CD14-positive monocyte (primary cell): ENCODE data around the gene TALDO1. TPM values are rescaled to one million over a fixed set of nuclear protein-coding genes. Genes with fewer than 3 reads are reported as not detected.

Experiments used
- DNase-seq, 3 donors: peaks; one replicate each; pipeline ENCODE4 v3.0.0-alpha.2; 2011 to 2022
- H2AFZ ChIP-seq: 2 replicates; pipeline ENCODE4 v1.6.0; 2012; ENCODE audit warnings: mild to moderate bottlenecking, low read depth, low read length, inconsistent platforms; ENCODE audit not compliant: insufficient read depth, poor library complexity, severe bottlenecking
- H3K27ac ChIP-seq, 2 donors: 1 replicate in 1 of 2; 2 replicates in 1 of 2; pipeline ENCODE4 v1.5.1; 2012 to 2013; ENCODE audit warnings: low read length in 2 of 2, control low read depth in 1 of 2, inconsistent platforms in 1 of 2, low read depth in 1 of 2, mild to moderate bottlenecking in 1 of 2
- H3K27me3 ChIP-seq, 2 donors: one replicate each; pipeline versions ENCODE4 v1.6.0 to v1.6.1; 2011 to 2013; ENCODE audit warnings: low read length in 2 of 2; ENCODE audit not compliant: control insufficient read depth in 2 of 2, insufficient read depth in 2 of 2
- H3K36me3 ChIP-seq, 2 donors: replicated peaks in 1 of 2; 1 replicate in 1 of 2; 2 replicates in 1 of 2; pipeline versions ENCODE4 v1.5.1 to v1.6.1; 2012 to 2013; ENCODE audit warnings: low read length in 2 of 2, control low read depth in 1 of 2, inconsistent platforms in 1 of 2, mild to moderate bottlenecking in 1 of 2; ENCODE audit not compliant: insufficient read depth in 2 of 2, control insufficient read depth in 1 of 2
- H3K4me1 ChIP-seq, 2 donors: 1 replicate in 1 of 2; 2 replicates in 1 of 2; pipeline versions ENCODE4 v1.5.1 to v1.6.1; 2012 to 2013; ENCODE audit warnings: low read length in 2 of 2, control low read depth in 1 of 2, inconsistent platforms in 1 of 2, mild to moderate bottlenecking in 1 of 2, moderate library complexity in 1 of 2; ENCODE audit not compliant: insufficient read depth in 2 of 2, control insufficient read depth in 1 of 2
- H3K4me2 ChIP-seq: replicated peaks from 2 replicates; pipeline ENCODE3; 2012; ENCODE audit warnings: low read length, moderate library complexity, mild to moderate bottlenecking; ENCODE audit not compliant: poor library complexity, severe bottlenecking; ENCODE audit errors: extremely low read depth
- H3K4me3 ChIP-seq, 3 experiments: fragments of 200-600 bp in 1 of 3; sonication (generic) in 1 of 3; replicated peaks in 1 of 3; 1 replicate in 2 of 3; 2 replicates in 1 of 3; pipeline ENCODE4 v1.5.1; 2011 to 2013; ENCODE audit warnings: low read length in 3 of 3, mild to moderate bottlenecking in 3 of 3, control low read depth in 2 of 3, low read depth in 2 of 3, inconsistent platforms in 1 of 3, moderate library complexity in 1 of 3
- H3K79me2 ChIP-seq: 2 replicates; pipeline ENCODE4 v1.6.0; 2012; ENCODE audit warnings: mild to moderate bottlenecking, control low read depth, inconsistent platforms, low read length, moderate library complexity; ENCODE audit not compliant: insufficient read depth
- H3K9ac ChIP-seq: 2 replicates; pipeline ENCODE4 v1.6.0; 2017; ENCODE audit warnings: low read length, mild to moderate bottlenecking; ENCODE audit not compliant: insufficient read depth, poor library complexity, severe bottlenecking
- H3K9me3 ChIP-seq, 2 donors: replicated peaks in 1 of 2; 1 replicate in 1 of 2; 2 replicates in 1 of 2; pipeline versions ENCODE4 v1.5.1 to v1.6.1; 2012 to 2013; ENCODE audit warnings: low read length in 2 of 2, control low read depth in 1 of 2; ENCODE audit not compliant: control insufficient read depth in 1 of 2, insufficient read depth in 1 of 2
- H4K20me1 ChIP-seq: 2 replicates; pipeline ENCODE4 v1.6.0; 2012; ENCODE audit warnings: mild to moderate bottlenecking, low read length, control low read depth, moderate library complexity; ENCODE audit not compliant: insufficient read depth
- H3K27ac Mint-ChIP-seq, 7 donors: one replicate each; pipeline ENCODE4 v1.8.0; 2020; ENCODE audit warnings: mild to moderate bottlenecking in 7 of 7, mixed read lengths in 7 of 7, moderate library complexity in 6 of 7, inconsistent platforms in 2 of 7
- H3K27me3 Mint-ChIP-seq, 3 donors: one replicate each; pipeline ENCODE4 v1.8.0; 2021 to 2022; ENCODE audit warnings: low read depth in 3 of 3, mild to moderate bottlenecking in 3 of 3, mixed read lengths in 3 of 3, moderate library complexity in 3 of 3, inconsistent platforms in 1 of 3
- H3K36me3 Mint-ChIP-seq, 2 donors: one replicate each; pipeline ENCODE4 v1.8.0; 2020; ENCODE audit warnings: mixed read lengths in 2 of 2, inconsistent platforms in 1 of 2, mild to moderate bottlenecking in 1 of 2
- H3K4me1 Mint-ChIP-seq: one replicate; pipeline ENCODE4 v1.8.0; 2020; ENCODE audit warnings: mild to moderate bottlenecking, mixed read lengths
- H3K4me3 Mint-ChIP-seq, 2 donors: one replicate each; pipeline ENCODE4 v1.8.0; 2020; ENCODE audit warnings: mild to moderate bottlenecking in 2 of 2, mixed read lengths in 2 of 2, moderate library complexity in 1 of 2
- H3K9me3 Mint-ChIP-seq, 7 donors: one replicate each; pipeline ENCODE4 v1.8.0; 2020 to 2022; ENCODE audit warnings: mixed read lengths in 7 of 7, mild to moderate bottlenecking in 6 of 7, moderate library complexity in 6 of 7, inconsistent platforms in 2 of 7
- CTCF ChIP-seq: fragments of 200-600 bp; IDR thresholded peaks from one replicate; pipeline ENCODE4 v1.8.0; 2022; ENCODE audit warnings: antibody characterized with exemption, mild to moderate bottlenecking
- WGBS: methylation state at CpG from one replicate; pipeline ENCODE4 v1.1.5; 2013; ENCODE audit warnings: missing lambda C conversion rate; ENCODE audit not compliant: insufficient coverage; 5-methylcytosine and 5-hydroxymethylcytosine counted together
- intact Hi-C, 2 donors: fragments of 100-400 bp; cut with micrococcal nuclease; formaldehyde crosslinking; loops; one replicate each; pipeline versions ENCODE4 v1.15.0 to v1.15.1; 2023
- polyA plus RNA-seq, 3 donors: library from polyadenylated mRNA; depleted of rRNA in 1 of 3; unstranded in 2 of 3; stranded (reverse) in 1 of 3; fragments of 300-500 nt in 2 of 3; fragments of >200 nt in 1 of 3; fragmentation: Illumina TruSeq in 2 of 3; gene quantifications; 1 replicate in 2 of 3; 2 replicates in 1 of 3; pipeline ENCODE4 v1.2.3, GENCODE V29; 2012 to 2021

Gene TALDO1
- polyA plus RNA-seq, 3 donors: 502 to 1,249 (median 1,224) TPM

GRCh38 chr11:810040-810567 is 62.8 kb downstream of the TALDO1 start:
- H4K20me1 ChIP-seq: peaks cover 40% of the 10 kb centered on the region
- Mint-ChIP-seq H3K27ac (peak overlapping the region; percentile 84 to 100 (median 98)), H3K4me1 (peaks cover 38% of the 10 kb centered on the region), H3K27me3 (no peaks in the 10 kb centered on the region), H3K9me3 (peaks cover 0 to 2% (median 0%) of the 10 kb centered on the region in 7 donors), H3K4me3 (peak overlapping the region; percentile 93 to 95), H3K36me3 (peaks cover 22 to 30% of the 10 kb centered on the region in 2 donors)
- H3K9me3 ChIP-seq: no peaks in the 10 kb centered on the region
- intact Hi-C loops: no loop called here
- H3K27ac ChIP-seq: peak overlapping the region; percentile 89 to 97
- H3K4me2 ChIP-seq: peak overlapping the region; percentile 96
- TF ChIP-seq CTCF: no peak
- WGBS: 0% methylated on average over 51 of the region's 55 CpGs
- peaks cover 49% of the 10 kb centered on the region for H3K79me2 ChIP-seq
- peak overlapping the region; percentile 91 for H3K9ac ChIP-seq
- peak overlapping the region; percentile 79 to 96 (median 91) for H3K4me3 ChIP-seq
- peaks cover 23 to 29% of the 10 kb centered on the region in 2 donors for H3K36me3 ChIP-seq
- H3K27me3 ChIP-seq: no peaks in the 10 kb centered on the region
- peak overlapping the region; percentile 83 for H2AFZ ChIP-seq
- peak in 1 of 3 donors; percentile 41 for DNase-seq
- H3K4me1 ChIP-seq: peaks cover 29 to 36% of the 10 kb centered on the region in 2 donors

GRCh38 chr11:811446-812245 is 64.4 kb downstream of the TALDO1 start:
- H3K4me2 ChIP-seq: peak overlapping the region; percentile 96
- peaks cover 24 to 30% of the 10 kb centered on the region in 2 donors for H3K4me1 ChIP-seq
- H3K9ac ChIP-seq: no peak overlapping the region
- peaks cover 23 to 29% of the 10 kb centered on the region in 2 donors for H3K36me3 ChIP-seq
- no peak for DNase-seq
- H2AFZ ChIP-seq: no peak overlapping the region
- H3K27me3 Mint-ChIP-seq: no peaks in the 10 kb centered on the region
- peaks cover 45% of the 10 kb centered on the region for H3K79me2 ChIP-seq
- no peak for TF ChIP-seq CTCF
- H4K20me1 ChIP-seq: peaks cover 40% of the 10 kb centered on the region
- H3K9me3 Mint-ChIP-seq: peaks cover 0 to 2% (median 0%) of the 10 kb centered on the region in 7 donors
- H3K9me3 ChIP-seq: no peaks in the 10 kb centered on the region
- WGBS: 83% methylated on average over 13 of the region's 14 CpGs
- H3K4me1 Mint-ChIP-seq: peaks cover 33% of the 10 kb centered on the region
- H3K4me3 ChIP-seq: peak overlapping the region in 1 of 3 experiments; percentile 96
- H3K27ac ChIP-seq: peak overlapping the region in 1 of 2 donors; percentile 17
- H3K27ac Mint-ChIP-seq: peak overlapping the region in 4 of 7 donors; percentile 68 to 97 (median 91)
- intact Hi-C loops: no loop called here
- H3K4me3 Mint-ChIP-seq: peak overlapping the region in 1 of 2 donors; percentile 93
- H3K27me3 ChIP-seq: no peaks in the 10 kb centered on the region
- H3K36me3 Mint-ChIP-seq: peaks cover 22 to 30% of the 10 kb centered on the region in 2 donors
